ENCODE measurements around the gene JAKMIP1. TPM values are rescaled to one million over a fixed set of nuclear protein-coding genes. Genes with fewer than 3 reads are reported as not detected.

JAKMIP1 gene
- total RNA-seq, 1 experiment from 2014 or later, result not detected

GRCh38 chr4:6120361-6120760, 80.0 kb downstream of the JAKMIP1 start:
- no peak for DNase-seq

GRCh38 chr4:6119507-6120020, 80.8 kb downstream of the JAKMIP1 start:
- TF ChIP-seq CTCF (conservative IDR thresholded peaks at IDR 0.05) (no peak), EZH2 (IDR thresholded peaks at IDR 0.05; ENCODE audit: low read depth) (no peak)
- Histone ChIP-seq H3K9me3 (ENCODE audit: insufficient read depth, low read depth) (no peaks in the 10 kb centered on the region), H3K79me2 (ENCODE audit: low read depth) (no peaks in the 10 kb centered on the region), H4K20me1 (ENCODE audit: insufficient read depth) (no peaks in the 10 kb centered on the region), H3K9me2 (ENCODE audit: insufficient read depth) (no peaks in the 10 kb centered on the region), H3K36me3 (ENCODE audit: low read depth) (no peaks in the 10 kb centered on the region), H3K27ac (no peak overlapping the region), H3K4me1 (replicated peaks; ENCODE audit: insufficient read depth) (no peaks in the 10 kb centered on the region), H3F3A (ENCODE audit: insufficient read depth, low read depth) (no peaks in the 10 kb centered on the region), H3K27me3 (ENCODE audit: insufficient read depth, low read depth) (peaks cover 71% of the 10 kb centered on the region), H2AFZ (no peak overlapping the region), H3K4me2 (no peak overlapping the region), H3K4me3 (no peak overlapping the region)
- BruUV-seq (replicated peaks), result no TSS peak
- no peak for DNase-seq
- POLR2A ChIA-PET (ENCODE audit: unreplicated experiment), result no interaction called here
- intact Hi-C loops (cut with micrococcal nuclease; ENCODE audit: unreplicated experiment), result no loop called here
- CTCF ChIA-PET, result no interaction called here

More at GRCh38 chr4:6120361-6120760, 80.0 kb downstream of the JAKMIP1 start:
- no peaks in the 10 kb centered on the region for H3F3A ChIP-seq (ENCODE audit: insufficient read depth, low read depth)
- no peak overlapping the region for H3K4me2 ChIP-seq
- no peak overlapping the region for H2AFZ ChIP-seq
- H3K4me3 ChIP-seq, result no peak overlapping the region
- H3K36me3 ChIP-seq (ENCODE audit: low read depth), result no peaks in the 10 kb centered on the region
- H3K4me1 ChIP-seq (replicated peaks; ENCODE audit: insufficient read depth), result no peaks in the 10 kb centered on the region
- TF ChIP-seq EZH2 (IDR thresholded peaks at IDR 0.05; ENCODE audit: low read depth) (no peak), CTCF (conservative IDR thresholded peaks at IDR 0.05) (no peak)
- no peaks in the 10 kb centered on the region for H3K9me2 ChIP-seq (ENCODE audit: insufficient read depth)
- POLR2A ChIA-PET (ENCODE audit: unreplicated experiment), result no interaction called here
- H3K9me3 ChIP-seq (ENCODE audit: insufficient read depth, low read depth), result no peaks in the 10 kb centered on the region
- no peaks in the 10 kb centered on the region for H3K79me2 ChIP-seq (ENCODE audit: low read depth)
- no TSS peak for BruUV-seq (replicated peaks)
- CTCF ChIA-PET, result interaction anchor here (0.7 kb wide), 1 partner anchor 9 kb away, joined by 5 read pairs; no protein-coding TSS in a partner anchor
- H3K27ac ChIP-seq, result no peak overlapping the region
- H3K27me3 ChIP-seq (ENCODE audit: insufficient read depth, low read depth), result peaks cover 67% of the 10 kb centered on the region
- no peaks in the 10 kb centered on the region for H4K20me1 ChIP-seq (ENCODE audit: insufficient read depth)
- intact Hi-C loops (cut with micrococcal nuclease; ENCODE audit: unreplicated experiment), result no loop called here

- TF ChIP-seq EZH2 (IDR thresholded peaks at IDR 0.05; ENCODE audit: low read depth) (no peak), CTCF (conservative IDR thresholded peaks at IDR 0.05) (no peak)
- Histone ChIP-seq H3K27me3 (ENCODE audit: insufficient read depth, low read depth) (peaks cover 69% of the 10 kb centered on the region), H4K20me1 (ENCODE audit: insufficient read depth) (no peaks in the 10 kb centered on the region), H3K9me3 (ENCODE audit: insufficient read depth, low read depth) (no peaks in the 10 kb centered on the region), H3K9me2 (ENCODE audit: insufficient read depth) (no peaks in the 10 kb centered on the region), H3K36me3 (ENCODE audit: low read depth) (no peaks in the 10 kb centered on the region), H3K27ac (no peak overlapping the region), H3K79me2 (ENCODE audit: low read depth) (no peaks in the 10 kb centered on the region), H2AFZ (no peak overlapping the region), H3K4me2 (no peak overlapping the region), H3K4me3 (no peak overlapping the region), H3F3A (ENCODE audit: insufficient read depth, low read depth) (no peaks in the 10 kb centered on the region), H3K4me1 (replicated peaks; ENCODE audit: insufficient read depth) (no peaks in the 10 kb centered on the region)
- intact Hi-C loops (cut with micrococcal nuclease; ENCODE audit: unreplicated experiment), result no loop called here
- no TSS peak for BruUV-seq (replicated peaks)
- CTCF ChIA-PET, result no interaction called here
- DNase-seq, result no peak
- POLR2A ChIA-PET (ENCODE audit: unreplicated experiment), result no interaction called here
Observed at GRCh38 chr4:6118201-6118600, 82.1 kb downstream of the JAKMIP1 start.

Measured in PC-9 (cell line).